MM.1S (cell line): ENCODE data around the gene IL10RB.

Experiments
- DNase-seq: peaks from one replicate; pipeline ENCODE4 v3.0.0-alpha.2; 2015
- H2AFZ ChIP-seq: fragments of 300-600 bp; sonication (generic); 2 replicates; pipeline ENCODE4 v1.6.0; 2016; ENCODE audit warnings: antibody characterized with exemption, low read length
- H3F3A ChIP-seq: fragments of 300-600 bp; sonication (generic); 2 replicates; pipeline ENCODE4 v1.6.1; 2016; ENCODE audit warnings: mild to moderate bottlenecking, antibody characterized with exemption, low read length, moderate library complexity, mixed read lengths; ENCODE audit not compliant: insufficient read depth
- H3K27ac ChIP-seq: fragments of 300-600 bp; sonication (generic); 2 replicates; pipeline ENCODE4 v1.5.1; 2016; ENCODE audit warnings: mild to moderate bottlenecking, low read length
- H3K27me3 ChIP-seq: fragments of 300-600 bp; sonication (generic); replicated peaks from 2 replicates; pipeline ENCODE4 v1.6.0; 2016; ENCODE audit warnings: low read length; ENCODE audit not compliant: insufficient read depth
- H3K36me3 ChIP-seq: fragments of 300-600 bp; sonication (generic); replicated peaks from 2 replicates; pipeline ENCODE4 v1.6.1; 2016; ENCODE audit warnings: mild to moderate bottlenecking, low read length, mixed read lengths; ENCODE audit not compliant: insufficient read depth
- H3K4me1 ChIP-seq: fragments of 300-600 bp; sonication (generic); 2 replicates; pipeline ENCODE4 v1.6.1; 2016; ENCODE audit warnings: low read length, mixed read lengths
- H3K4me2 ChIP-seq: fragments of 300-600 bp; sonication (generic); 2 replicates; pipeline ENCODE4 v1.6.0; 2016; ENCODE audit warnings: low read depth, low read length
- H3K4me3 ChIP-seq: fragments of 300-600 bp; sonication (generic); 2 replicates; pipeline ENCODE4 v1.5.1; 2016; ENCODE audit warnings: low read length, mixed read lengths
- H3K79me2 ChIP-seq: fragments of 300-600 bp; sonication (generic); 2 replicates; pipeline ENCODE4 v1.6.1; 2016; ENCODE audit warnings: mixed run types, low read length, mixed read lengths
- H3K9ac ChIP-seq: fragments of 300-600 bp; sonication (generic); 2 replicates; pipeline ENCODE4 v1.6.1; 2016; ENCODE audit warnings: low read length, mixed read lengths
- H3K9me2 ChIP-seq: fragments of 300-600 bp; sonication (generic); replicated peaks from 2 replicates; pipeline ENCODE4 v1.6.1; 2016; ENCODE audit warnings: mild to moderate bottlenecking, low read length, mixed read lengths; ENCODE audit not compliant: insufficient read depth
- H3K9me3 ChIP-seq: fragments of 300-600 bp; sonication (generic); replicated peaks from 2 replicates; pipeline ENCODE4 v1.6.1; 2016; ENCODE audit warnings: mild to moderate bottlenecking, low read length, mixed read lengths; ENCODE audit not compliant: insufficient read depth
- H4K20me1 ChIP-seq: fragments of 300-600 bp; sonication (generic); 2 replicates; pipeline ENCODE4 v1.6.1; 2016; ENCODE audit warnings: mild to moderate bottlenecking, low read length, moderate library complexity, mixed read lengths; ENCODE audit not compliant: insufficient read depth
- EZH2 ChIP-seq: fragments of 300-600 bp; sonication (generic); optimal IDR thresholded peaks from 2 replicates; pipeline ENCODE3; 2017; ENCODE audit warnings: low read depth, mild to moderate bottlenecking, antibody characterized with exemption, low read length, mixed read lengths
- EZH2phosphoT487 ChIP-seq: fragments of 300-600 bp; sonication (generic); IDR thresholded peaks from 2 replicates; pipeline ENCODE4 v1.6.1; 2018; ENCODE audit warnings: antibody characterized with exemption, low read length
- TF ChIP-seq, protein P1 (sequence below): fragments of 300-600 bp; sonication (generic); IDR thresholded peaks from 2 replicates; pipeline ENCODE4 v1.5.1; 2016; ENCODE audit warnings: antibody characterized with exemption, low read length, mixed read lengths

The IL10RB gene

DNA sequence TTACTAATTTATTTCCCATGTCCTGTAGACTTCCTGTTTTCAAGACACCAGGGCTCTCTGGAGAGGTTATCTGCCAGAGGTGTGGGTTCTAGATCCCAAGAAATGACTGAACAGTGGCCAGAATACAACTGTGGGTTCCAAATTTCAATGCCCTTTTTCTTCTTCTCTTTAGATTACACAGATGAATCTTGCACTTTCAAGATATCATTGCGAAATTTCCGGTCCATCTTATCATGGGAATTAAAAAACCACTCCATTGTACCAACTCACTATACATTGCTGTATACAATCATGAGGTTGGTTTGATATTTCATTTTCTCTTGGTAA lies 21.4 kb upstream of the IL10RB start:
- DNase-seq, result no peak

DNA sequence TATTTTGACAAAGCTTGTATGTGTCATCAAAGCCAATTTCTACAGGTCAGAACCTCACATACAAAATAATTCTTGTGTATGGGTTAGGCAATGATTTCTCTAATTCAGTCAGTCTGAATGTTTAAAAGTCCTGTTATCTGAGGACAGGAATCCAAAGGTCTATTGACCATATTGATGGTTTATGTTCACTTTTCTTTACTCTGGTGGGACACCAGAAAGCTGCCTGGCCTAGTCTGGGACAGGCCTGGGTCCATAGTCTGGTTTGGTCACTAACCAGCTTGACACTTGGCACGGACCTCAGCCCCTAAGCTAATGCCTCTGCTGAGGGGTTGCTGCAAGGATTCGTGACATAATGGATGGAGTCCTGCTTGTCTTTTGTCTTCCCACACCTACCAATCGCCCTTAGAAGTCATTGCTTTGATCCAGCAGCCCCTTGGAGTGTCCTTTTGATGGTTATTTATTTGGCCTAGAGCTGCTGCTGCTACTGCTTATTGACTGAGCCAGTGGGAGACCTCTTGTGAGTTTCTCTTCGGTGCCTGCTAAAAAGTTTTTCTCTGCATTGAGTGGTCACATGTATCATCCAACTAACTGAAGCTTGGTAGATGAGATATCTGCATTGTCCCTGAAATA lies 20.8 kb upstream of the IL10RB start:
- H3K27ac ChIP-seq, result no peak overlapping the region
- no peak overlapping the region for H3K4me3 ChIP-seq
- DNase-seq, result no peak
- H4K20me1 ChIP-seq, result no peaks in the 10 kb centered on the region
- TF ChIP-seq, protein P1, sequence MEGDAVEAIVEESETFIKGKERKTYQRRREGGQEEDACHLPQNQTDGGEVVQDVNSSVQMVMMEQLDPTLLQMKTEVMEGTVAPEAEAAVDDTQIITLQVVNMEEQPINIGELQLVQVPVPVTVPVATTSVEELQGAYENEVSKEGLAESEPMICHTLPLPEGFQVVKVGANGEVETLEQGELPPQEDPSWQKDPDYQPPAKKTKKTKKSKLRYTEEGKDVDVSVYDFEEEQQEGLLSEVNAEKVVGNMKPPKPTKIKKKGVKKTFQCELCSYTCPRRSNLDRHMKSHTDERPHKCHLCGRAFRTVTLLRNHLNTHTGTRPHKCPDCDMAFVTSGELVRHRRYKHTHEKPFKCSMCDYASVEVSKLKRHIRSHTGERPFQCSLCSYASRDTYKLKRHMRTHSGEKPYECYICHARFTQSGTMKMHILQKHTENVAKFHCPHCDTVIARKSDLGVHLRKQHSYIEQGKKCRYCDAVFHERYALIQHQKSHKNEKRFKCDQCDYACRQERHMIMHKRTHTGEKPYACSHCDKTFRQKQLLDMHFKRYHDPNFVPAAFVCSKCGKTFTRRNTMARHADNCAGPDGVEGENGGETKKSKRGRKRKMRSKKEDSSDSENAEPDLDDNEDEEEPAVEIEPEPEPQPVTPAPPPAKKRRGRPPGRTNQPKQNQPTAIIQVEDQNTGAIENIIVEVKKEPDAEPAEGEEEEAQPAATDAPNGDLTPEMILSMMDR, result no peak
- no peak overlapping the region for H2AFZ ChIP-seq
- peaks cover 16% of the 10 kb centered on the region for H3K4me1 ChIP-seq
- H3K36me3 ChIP-seq, result peaks cover 45% of the 10 kb centered on the region
- H3K4me2 ChIP-seq, result no peak overlapping the region
- no peaks in the 10 kb centered on the region for H3K9me3 ChIP-seq
- no peaks in the 10 kb centered on the region for H3K9me2 ChIP-seq
- no peaks in the 10 kb centered on the region; the same call in 1 of the 2 replicates for H3F3A ChIP-seq
- peaks cover 81% of the 10 kb centered on the region for H3K79me2 ChIP-seq
- H3K27me3 ChIP-seq, result no peaks in the 10 kb centered on the region
- no peak overlapping the region for H3K9ac ChIP-seq

More for the DNA sequence above, 21.4 kb upstream of the IL10RB start:
- Histone ChIP-seq H2AFZ (no peak overlapping the region), H3K4me2 (no peak overlapping the region), H3K79me2 (peaks cover 85% of the 10 kb centered on the region), H3K9me3 (no peaks in the 10 kb centered on the region), H3K4me1 (peaks cover 22% of the 10 kb centered on the region), H3K27me3 (no peaks in the 10 kb centered on the region), H3K36me3 (peaks cover 44% of the 10 kb centered on the region), H3K9ac (no peak overlapping the region), H3K4me3 (no peak overlapping the region), H4K20me1 (no peaks in the 10 kb centered on the region), H3K27ac (no peak overlapping the region), H3F3A (no peaks in the 10 kb centered on the region; the same call in 1 of the 2 replicates), H3K9me2 (no peaks in the 10 kb centered on the region)
- no peak for TF ChIP-seq EZH2
- TF ChIP-seq, protein P1, result no peak
- no peak for TF ChIP-seq EZH2phosphoT487

DNA sequence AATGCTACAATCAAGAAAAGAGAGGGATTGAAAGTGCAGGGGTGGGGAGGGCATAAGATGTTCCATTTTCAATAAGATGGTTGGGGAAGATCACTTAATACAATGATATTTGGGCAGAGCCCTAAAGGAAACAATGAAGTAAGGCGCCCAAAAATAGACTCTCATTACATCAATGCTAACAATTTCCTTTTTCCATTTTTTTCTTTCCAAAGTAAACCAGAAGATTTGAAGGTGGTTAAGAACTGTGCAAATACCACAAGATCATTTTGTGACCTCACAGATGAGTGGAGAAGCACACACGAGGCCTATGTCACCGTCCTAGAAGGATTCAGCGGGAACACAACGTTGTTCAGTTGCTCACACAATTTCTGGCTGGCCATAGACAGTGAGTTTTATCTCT lies 19.7 kb upstream of the IL10RB start:
- H3K79me2 ChIP-seq, result peaks cover 74% of the 10 kb centered on the region
- H3K36me3 ChIP-seq, result peaks cover 54% of the 10 kb centered on the region
- TF ChIP-seq EZH2 (no peak), EZH2phosphoT487 (no peak)
- TF ChIP-seq, protein P1, result no peak
- H3K9ac ChIP-seq, result no peak overlapping the region
- H3F3A ChIP-seq, result no peaks in the 10 kb centered on the region; the same call in 1 of the 2 replicates
- no peaks in the 10 kb centered on the region for H3K9me2 ChIP-seq
- no peaks in the 10 kb centered on the region for H3K9me3 ChIP-seq
- no peak overlapping the region for H3K4me2 ChIP-seq
- H3K4me3 ChIP-seq, result no peak overlapping the region
- no peaks in the 10 kb centered on the region for H3K27me3 ChIP-seq
- no peak for DNase-seq
- H3K27ac ChIP-seq, result no peak overlapping the region
- H3K4me1 ChIP-seq, result peaks cover 5% of the 10 kb centered on the region; the same call in 1 of the 2 replicates
- H2AFZ ChIP-seq, result no peak overlapping the region
- H4K20me1 ChIP-seq, result no peaks in the 10 kb centered on the region
